Hematopoietic multipotent progenitor cell treated with erythropoietin and hydrocortisone succinate and interleukin-3 and kit ligand, for 6 days (in vitro differentiated cells): ENCODE measurements around the gene ZBTB16.

ENCODE experiments used
- DNase-seq: peaks from one replicate; pipeline ENCODE4 v3.0.0-alpha.2; 2015

Gene ZBTB16

DNA sequence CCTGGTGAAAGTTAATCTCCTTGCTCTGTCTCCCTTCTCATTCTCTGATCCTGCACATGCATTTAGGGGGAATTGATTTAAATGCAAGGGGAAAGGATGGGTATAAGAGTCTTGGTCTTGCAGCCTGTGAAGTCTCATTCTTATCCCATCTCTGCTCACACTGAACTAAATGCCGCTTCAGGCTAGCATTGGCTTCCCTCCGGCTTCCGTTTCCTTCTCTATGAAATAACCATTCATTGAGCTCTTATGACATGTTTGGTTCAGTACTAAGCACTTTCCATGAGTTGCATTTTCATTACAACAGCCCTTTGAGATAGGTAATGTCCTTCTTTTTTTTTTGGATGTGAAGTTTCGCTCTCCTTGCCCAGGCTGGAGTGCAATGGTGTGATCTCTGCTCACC, 5.6 kb downstream of the ZBTB16 start:
- DNase-seq = no peak

DNA sequence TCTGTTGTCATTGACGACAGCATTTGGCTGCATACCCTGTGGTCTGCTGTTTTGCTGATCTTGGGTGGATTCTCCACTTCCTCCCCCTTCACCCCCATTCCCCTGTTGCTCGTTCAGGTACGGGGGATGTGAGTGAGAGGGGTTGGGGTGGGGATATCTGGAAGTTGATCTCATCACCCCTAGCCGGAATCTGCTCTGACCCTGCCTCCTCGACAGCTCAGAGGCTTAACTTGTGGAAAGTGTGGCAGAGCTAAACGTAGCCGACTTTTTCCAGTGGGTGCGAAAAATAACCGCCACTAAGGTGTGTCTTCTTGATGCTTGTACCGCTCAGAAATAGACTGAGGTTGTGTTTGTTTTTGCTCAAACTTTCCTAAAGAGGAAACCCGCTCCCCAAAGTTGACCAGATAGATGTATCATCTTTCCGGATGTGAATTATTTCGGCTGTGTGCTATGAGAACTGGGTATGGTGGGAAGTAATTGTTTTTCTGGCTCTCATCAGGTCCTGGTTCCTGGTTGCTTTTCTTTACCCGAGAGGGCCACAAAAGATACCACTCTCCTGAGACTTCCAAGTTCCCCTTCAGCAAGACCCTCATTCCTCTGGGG, 6.6 kb downstream of the ZBTB16 start:
- no peak for DNase-seq

DNA sequence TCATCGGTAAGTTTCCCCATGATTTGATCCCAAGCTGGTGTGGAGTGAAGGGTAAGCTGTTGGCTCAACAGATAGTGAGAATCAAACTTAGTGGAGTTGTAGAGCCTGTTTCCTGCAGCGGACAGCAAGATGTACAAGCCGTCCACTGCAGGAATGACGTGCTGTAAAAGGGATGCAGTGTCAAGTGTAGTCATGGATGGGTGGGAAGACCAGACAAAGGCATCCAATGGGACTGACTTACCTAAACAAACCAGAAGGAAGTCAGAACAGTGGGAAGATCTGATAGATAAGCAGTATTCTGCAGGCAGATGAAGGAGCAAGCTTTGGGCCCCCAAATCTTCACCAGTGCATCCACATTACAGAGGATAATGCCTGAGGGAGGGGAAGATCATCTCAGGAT, 8.8 kb downstream of the ZBTB16 start:
- DNase-seq = no peak

DNA sequence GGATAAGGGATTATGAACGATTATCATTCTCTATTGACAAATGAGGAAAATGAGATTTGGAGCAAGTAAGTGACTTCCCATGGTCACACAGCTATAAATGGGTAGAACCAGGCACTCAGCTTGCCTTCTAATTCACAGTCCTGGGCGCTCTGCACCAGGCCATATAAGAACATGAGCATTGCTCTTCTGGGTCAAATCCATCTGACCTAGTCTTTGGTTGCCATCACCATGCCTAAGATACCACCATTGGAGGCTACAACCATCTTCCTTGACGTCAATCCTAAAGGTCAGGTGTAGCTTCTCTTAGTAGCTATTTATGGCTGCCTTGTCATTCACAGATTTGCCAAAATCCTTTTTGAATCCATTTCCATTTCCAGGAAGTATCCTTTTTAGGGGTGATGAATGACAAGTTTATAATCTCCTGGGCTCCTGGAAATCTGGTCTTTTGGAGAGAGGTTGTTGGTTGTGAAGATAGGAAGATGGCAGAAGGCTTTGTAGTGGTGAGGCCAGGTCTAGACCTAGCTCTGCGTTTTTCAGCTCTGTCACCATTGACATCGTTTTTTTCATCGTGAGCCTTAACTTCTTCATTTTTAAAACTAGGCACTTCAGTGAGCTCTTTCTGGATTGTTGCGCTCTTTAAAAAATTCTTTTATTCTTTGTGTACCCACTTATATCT, 11.1 kb downstream of the ZBTB16 start:
- DNase-seq = no peak

DNA sequence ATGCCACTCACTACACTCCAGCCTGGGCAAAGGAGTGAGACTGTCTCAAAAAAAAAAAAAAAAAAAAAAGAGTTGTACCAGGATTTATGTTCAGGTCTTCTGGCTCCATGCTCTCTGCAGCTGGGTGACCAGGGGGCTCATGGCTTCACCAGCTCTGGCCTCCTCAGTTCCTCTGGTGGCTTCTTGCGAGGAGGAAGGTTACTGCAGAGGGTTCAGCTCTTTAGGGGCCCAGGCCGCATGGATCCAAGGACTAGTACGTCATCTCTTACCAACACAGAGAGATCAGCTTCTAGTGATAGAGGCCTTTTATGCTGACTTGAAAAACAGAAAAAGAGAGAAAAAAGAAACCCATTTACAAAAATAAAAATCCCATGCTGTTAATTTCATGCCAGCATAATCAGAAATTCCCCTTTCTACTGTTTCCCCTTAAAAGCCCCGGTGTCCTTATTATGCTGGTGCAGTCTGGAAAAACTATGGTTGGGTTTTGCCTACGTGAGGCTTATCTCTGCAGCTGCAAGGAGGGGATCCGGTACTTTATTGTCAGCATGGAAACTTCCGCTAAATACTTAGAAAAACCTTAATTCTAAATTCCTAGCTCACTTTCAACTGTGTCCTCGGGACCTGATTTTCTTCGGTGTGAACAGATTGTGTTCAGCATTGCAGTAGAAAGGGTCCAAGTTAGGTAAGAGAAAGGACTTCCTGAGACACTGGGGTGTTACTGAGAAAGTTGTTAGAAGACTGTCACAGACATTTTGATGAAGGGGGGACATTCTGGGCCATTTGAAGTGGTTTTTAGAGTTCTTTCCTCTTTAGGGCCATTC, 13.7 kb downstream of the ZBTB16 start:
- peak; percentile 69 for DNase-seq

DNA sequence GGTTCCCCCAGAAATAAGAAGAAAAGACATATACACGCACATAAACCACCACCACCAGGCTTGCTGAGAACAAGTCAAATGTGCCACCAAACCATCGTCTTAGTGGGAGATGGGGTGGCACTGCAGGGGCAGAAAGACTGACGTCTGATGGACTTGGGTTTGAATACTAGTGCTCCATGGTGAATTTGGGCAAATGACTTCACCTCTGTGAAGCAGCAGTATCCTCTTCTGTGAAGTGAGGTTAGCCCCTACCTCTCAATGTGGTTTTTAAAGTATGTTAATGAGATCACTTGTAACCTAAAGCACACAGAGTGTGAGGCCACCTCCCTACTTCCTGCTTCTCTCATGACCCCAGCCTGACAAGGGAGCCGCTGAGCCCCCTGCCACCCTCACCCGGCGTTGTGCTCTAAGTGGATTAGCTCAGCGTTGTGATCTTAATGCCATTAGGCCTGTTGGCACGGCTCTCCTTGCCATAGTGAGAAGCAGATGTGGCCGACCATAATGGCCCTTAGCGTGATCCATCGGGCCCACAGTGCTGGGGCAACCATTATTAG, 14.4 kb downstream of the ZBTB16 start:
- no peak for DNase-seq

DNA sequence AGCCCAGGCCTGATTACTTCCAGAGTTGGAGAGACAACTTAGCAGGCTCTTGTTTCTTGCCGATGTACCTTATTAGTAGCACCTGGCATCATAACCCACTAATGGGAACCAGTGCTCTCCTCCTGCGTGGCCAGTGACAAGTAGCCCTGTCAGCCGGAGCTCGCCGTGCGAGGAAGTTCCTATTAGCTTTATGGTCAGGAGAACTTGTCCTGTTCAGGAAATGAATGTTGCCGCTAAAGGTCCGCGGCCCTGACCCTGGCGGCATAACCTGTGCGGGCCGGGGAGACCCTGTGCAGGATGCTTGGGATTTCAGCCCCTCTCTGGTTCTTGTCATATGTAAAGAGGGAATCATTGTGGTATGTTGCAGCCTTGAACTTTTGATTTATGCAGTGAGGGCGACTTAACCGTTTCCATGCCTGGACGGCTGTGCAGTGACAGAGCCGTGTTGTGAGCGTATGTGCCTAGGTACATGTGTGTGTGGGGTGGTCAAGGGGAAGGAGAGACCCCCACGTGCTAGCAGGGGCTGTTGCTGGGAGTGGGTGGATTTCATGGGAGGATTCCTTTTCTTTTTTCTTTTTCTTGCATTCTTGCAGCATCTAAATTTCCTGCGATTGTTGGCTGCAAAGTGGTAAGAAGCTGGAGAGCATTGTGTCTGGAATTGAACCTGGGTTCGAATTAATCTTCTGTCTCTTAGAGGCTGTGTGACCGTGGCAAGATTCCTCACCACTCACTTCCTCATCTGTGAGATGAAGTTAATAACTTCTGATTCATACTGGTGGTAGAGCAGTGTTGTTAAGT, 15.2 kb downstream of the ZBTB16 start:
- DNase-seq = no peak

DNA sequence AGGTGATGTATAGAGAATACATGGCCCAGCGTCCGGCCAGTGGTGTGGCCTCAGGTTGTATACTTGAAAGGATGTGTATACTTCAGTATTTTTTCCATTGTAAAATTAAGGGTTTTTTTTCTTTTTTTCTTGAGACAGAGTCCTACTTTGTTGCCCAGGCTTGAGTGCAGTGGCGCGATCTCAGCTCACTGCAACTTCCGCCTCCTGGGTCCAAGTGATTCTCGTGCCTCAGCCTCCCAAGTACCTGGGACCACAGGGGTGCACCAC, 15.8 kb downstream of the ZBTB16 start:
- DNase-seq = no peak

DNA sequence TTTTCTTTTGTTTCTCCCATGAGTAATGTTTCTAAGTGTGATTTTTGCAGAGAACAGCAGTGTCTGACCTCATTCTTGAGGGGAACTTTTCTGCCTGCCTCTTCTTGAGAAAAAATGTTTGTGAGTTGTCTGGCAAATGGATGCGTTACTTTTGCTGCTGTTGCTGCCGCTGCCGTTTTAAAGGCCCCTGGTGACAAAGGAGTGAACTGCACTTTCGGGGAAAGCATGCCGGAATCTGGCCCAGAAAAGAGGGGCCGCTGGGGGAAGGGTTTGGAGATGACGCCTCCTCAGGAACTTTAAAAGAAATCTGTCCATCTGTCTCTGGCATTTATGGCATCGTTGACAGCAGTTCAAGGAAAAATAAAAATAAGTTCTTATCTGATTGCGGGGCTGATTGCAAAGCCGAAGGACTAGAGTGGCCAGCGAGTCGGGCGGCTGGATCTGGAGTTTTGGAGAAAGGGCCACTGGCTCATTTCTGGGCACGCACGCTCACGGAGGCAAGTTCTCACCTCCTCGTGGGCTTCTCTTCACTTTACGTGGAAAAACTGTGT, 16.5 kb downstream of the ZBTB16 start:
- peak; percentile 80 for DNase-seq

DNA sequence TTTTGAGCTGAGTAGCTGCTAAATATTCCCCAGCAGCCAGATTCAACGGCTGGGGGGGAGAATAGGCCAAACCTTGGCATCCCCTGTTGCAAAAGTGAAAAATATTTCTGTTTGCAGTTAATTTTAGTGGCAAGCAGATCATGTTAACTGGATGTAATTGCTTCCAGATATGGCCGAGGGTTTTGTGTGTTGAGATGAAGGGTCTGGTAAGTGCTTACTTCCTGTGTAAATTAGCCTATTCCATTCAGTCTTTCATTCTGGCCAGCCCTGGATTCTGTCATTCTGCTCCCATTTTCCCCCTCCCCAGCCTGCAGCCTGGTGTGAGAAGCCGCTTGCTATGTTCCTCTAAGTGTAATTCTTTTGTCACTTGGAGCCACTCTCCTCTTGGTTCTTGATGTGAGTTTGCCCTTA, 17.4 kb downstream of the ZBTB16 start:
- no peak for DNase-seq

DNA sequence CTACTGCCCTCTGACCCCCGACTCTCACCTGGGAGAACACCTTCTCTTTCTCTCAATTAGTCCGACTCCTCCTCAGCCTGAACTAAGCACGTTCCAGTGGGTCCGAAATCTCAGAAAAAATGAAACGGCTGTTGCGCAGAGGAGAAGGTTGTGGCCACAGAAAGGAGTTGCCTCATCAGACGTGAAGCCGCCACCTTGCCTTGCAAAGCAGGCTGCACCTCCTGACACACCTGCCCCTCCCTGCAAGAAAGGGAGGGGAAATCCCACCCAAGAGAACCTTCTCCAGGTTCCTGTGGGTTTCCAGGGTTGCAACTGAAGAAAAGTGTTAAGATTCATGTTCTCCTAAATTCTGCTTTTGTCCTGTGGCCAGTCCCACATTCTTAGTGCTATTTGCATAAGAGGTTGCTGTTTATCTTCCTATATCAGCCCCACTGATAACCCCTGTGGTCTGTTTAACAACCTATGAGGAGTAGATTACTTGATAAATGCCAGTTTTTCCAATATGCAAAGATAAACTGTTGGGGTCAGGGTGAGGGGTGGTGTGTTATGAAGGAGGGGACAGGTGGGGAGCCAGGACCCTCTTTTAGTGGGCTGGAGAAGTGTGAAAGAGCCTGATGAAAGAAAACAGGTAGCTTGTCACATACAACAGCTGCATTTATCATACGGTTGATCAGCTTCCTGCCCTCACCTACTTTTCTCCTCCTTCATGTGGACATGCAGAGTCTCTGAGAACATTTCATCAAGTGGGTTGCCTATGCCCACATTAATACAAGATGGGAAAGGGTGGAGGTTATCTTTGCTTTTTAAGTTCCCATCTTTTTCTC, 18.2 kb downstream of the ZBTB16 start:
- DNase-seq = peak; percentile 62

DNA sequence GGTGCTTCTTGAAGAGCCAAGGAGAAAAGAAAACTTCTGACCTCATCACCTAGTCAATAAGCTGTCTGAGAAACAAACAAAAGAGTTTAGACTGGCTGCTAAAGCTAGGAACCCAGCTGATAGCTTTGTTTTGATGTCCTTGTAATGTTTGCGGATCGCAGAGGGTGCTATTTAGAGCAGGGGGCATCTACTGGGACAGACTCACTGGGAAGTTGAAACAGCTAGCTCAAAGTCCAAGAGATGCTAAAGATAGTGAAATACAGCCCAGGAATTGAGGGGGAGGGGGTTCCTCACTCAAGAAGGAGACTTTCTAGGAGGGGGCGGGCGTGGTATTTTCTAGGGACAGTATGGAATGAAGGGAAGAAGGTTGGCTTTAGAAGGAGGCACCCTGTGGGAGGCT, 18.9 kb downstream of the ZBTB16 start:
- DNase-seq = no peak

DNA sequence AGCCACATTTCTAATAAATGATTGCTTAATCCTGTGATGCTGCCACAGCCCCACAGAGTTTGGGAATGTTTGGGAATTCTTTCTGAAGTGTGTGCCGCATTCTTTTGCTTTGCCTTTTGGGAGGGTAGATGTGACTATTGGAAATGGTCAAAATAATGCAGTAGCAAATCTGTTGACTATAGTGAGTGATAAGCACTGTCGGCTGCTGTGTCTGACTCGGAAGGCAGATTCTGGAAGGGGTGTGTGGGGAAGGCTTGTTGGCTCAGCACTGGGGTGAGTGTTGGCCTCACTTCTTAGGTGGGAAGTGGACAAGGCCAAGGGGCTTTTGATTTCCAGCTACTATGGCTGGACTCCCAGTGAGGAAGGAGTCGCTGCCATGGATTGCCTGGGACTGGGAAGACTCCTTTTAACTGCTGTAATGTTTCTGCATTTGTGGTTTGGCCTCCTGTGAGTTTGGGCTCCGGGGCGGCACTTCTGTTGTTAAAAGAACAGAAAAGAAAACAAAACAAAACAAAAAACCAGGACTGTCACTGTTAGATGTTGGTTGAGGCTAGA, 20.1 kb downstream of the ZBTB16 start:
- peak; percentile 55 for DNase-seq

DNA sequence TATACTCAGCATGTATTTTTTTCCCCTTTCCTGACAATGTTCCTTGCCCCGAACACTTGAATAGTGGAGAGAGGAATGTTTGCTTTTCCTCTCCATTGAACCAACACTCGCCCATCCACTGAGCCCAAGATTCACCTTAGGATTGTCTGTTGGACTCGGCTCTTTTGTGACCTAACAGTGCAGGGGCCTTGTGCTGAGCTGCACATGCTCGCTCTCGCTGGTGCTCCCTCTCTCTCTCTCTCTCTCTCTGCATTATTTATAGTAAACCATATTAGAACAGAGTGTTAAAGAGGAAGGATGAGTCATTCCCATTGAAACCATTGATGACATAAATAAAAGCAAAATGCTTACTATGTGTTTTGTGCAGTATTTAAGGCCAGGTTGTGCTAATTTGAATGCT, 20.7 kb downstream of the ZBTB16 start:
- peak; percentile 73 for DNase-seq

DNA sequence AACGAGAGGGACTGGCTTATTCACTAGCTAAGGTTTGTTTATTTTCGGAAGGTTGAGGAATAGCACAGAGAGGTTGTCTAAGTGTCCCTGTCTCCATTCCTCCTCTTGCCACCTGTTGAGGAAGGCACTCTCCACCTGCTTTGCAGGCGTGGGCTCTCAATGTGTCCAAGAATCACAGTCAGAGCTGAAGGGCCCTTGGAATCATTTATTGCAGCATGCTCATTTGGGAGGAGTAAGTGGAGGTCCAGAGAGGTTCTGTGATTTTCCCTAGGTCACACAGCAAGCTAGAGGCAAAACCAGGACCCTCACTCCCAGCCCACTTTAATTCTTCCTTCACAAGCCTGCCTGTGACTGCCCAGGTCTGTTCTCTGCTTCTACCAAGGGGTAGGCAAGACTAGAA, 21.3 kb downstream of the ZBTB16 start:
- no peak for DNase-seq

DNA sequence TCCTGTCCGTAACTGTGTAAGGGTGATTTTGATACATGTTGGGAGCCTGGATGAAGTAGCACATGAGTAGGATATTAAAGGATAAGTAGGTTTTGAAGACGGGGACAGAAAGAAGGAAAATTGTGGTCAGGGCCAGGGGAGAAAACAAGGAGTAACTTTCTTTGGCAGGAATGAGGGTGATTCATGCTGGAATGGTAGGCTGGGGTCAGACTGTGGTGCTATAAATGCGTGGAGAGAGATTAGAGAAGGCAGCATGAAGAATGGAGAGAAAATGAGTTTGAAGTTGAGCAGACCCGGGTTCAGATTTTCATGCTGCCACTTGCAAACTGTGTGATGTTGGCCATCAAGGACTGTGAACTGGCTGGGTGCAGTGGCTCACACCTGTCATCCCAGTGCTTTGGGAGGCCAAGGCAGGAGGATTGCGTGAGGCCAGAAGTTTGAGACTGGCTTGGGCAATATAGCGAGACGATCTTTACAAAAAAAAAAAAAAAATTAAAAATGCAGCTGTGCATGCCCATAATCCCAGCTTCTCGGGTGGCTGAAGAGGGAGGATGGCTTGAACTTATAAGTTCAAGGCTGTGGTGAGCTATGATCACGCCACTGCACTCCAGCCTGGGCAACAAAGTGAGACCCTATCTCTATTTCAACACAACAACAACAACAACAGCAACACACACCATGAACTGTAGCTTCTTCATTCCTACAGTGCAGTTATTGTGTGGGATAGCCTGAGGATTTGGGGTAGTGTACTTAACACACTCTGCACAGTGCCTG, 22.3 kb downstream of the ZBTB16 start:
- DNase-seq = no peak

DNA sequence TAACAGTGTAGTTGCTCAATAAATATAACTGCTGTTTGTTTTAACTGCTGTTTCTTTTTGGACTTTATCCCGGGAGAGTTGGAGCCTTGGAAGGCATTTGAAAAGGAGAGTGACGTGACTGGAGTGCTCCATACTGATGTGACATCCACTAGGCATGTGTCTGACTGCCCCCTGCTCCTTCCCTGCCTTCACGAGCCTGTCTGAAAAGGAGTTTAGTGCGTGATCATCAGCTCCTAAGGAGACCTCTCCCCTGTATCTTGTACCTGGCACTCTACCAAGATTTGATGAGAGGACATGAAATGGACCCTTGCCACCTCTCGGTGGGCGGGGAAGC, 22.9 kb downstream of the ZBTB16 start:
- no peak for DNase-seq

DNA sequence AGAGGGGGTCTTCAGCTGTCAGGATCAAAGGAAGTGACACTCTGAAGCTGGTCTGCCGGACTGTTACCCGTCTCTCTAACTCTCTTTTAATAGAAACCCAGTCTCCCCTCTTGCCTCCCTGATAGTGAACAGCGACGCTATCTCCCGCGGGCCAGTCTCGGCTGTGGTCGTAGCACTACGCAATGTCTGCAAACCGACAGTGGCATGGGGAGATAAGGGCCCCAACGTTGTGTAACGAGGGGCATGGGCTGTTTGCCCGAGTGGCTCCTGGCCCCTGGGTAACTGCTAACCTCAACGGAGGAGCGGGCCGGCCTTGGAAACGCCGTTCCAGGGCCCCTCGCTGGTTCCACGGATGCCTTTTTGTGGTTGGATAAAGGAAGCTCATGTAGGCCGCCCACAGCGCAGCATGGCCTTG, 23.3 kb downstream of the ZBTB16 start:
- peak; percentile 99 for DNase-seq

DNA sequence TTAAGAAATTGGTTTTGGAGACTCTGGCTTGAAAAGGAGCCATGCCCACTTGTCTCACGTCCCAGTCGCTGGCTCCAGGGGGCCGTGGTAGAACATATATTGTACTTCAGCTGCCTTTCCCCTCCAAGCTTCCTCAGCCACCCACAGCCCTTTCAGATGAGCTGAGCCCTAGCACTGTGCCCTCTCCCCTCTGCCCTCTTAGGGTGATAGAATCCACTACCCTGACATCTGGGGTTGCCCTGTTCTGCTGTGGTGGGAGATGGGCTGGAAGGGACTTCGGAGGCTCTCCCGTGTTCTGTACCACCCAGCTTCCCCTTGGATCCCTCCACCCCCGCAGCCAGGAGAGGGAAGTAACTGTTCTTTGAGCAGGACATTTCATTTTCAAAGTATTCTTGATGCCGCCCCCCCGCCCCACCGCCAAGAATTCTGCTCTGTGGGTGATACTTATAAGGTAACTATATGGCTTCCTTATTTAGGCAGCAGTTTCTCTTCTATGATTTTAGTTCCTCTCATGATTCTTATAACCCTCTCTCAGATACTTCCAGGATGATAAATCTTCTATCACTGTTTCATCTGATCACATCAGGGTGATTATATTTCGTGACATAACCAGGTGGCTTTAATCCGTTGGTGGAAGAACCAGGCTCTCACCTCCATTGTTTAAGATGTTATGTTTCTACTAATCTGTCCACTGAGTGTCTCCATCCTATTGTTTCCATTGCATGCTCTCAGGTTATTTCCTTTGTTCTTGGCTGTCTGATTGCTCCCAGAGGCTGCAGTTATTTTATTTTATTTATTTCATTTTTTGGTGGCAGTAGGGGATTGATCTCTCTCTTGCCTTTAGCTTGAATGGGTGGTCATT, 24.1 kb downstream of the ZBTB16 start:
- DNase-seq = peak; percentile 71

DNA sequence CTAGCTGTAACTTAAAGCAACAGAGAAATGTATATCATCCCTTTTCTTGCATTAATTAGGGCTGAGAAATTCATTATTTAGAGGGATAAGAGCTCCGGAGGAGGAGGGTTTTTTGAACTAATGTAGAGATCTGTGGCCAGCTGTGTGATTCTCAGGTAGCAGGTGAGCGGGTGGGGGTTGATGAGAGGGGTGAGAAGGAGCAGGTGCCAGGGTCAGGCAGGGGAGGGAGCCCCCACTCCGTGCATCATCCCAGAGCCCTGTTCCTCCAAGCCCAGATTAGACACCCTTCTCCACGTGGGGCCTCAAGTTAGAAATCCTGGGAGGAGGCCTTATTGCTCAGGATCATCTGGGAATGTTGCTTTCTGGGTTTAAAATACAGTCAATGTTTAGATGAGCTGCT, 24.9 kb downstream of the ZBTB16 start:
- DNase-seq = no peak
